ENCODE measurements around the gene TNPO3. TPM values are rescaled to one million over a fixed set of nuclear protein-coding genes. Genes with fewer than 3 reads are reported as not detected.

TNPO3 gene
- total RNA-seq, 1 donor from 2014 or later: 96.2 TPM

DNA sequence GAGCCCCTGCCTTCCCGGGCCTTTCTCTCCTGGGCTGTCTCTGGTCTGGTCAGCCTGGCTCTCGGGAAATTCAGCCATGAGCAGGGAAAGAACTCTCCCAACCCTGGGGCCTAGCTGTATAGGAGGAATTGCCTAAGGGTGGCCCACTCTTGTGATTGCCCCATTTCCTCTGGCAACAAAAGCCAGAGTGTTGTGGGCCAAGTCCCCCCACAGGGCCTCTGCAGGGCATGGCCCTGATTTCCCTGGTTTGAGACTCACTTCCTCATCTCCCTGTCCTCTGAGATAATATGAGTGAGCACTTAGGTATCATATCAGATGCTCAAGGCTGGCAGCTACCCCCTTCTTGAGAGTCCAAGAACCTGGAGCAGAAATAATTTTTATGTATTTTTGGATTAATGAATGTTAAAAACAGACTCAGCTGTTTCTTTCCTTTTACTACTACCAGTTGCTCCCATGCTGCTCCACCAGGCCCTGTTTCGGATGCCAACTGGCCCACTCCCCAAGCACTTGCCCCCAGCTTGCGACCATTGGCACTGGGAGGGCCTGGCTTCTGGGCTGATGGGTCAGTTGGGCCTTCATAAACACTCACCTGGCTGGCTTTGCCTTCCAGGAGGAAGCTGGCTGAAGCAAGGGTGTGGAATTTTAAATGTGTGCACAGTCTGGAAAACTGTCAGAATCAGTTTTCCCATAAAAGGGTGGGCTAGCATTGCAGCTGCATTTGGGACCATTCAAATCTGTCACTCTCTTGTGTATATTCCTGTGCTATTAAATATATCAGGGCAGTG is 105.7 kb downstream of the TNPO3 start:
- Histone ChIP-seq H3K4me1 (no peaks in the 10 kb centered on the region), H3F3A (ENCODE audit: low read depth) (peaks cover 4% of the 10 kb centered on the region), H3K4me3 (no peak overlapping the region), H3K4me2 (no peak overlapping the region), H3K27ac (no peak overlapping the region), H4K20me1 (ENCODE audit: low read depth) (no peaks in the 10 kb centered on the region), H3K27me3 (no peaks in the 10 kb centered on the region), H2AFZ (replicated peaks) (no peak overlapping the region), H3K36me3 (no peaks in the 10 kb centered on the region), H3K79me2 (ENCODE audit: low read depth) (no peaks in the 10 kb centered on the region), H3K9ac (no peak overlapping the region), H3K9me3 (ENCODE audit: low read depth) (no peaks in the 10 kb centered on the region)
- Mint-ChIP-seq H3K4me3 (no peak overlapping the region), H3K36me3 (peaks cover 20% of the 10 kb centered on the region), H3K27ac (no peak overlapping the region), H3K9me3 (no peaks in the 10 kb centered on the region), H3K4me1 (no peaks in the 10 kb centered on the region), H3K27me3 (ENCODE audit: insufficient read depth, low read depth) (peaks cover 13% of the 10 kb centered on the region)
- TF ChIP-seq EZH2 (IDR thresholded peaks at IDR 0.05): no peak
- no peak for TF ChIP-seq EZH2phosphoT487 (IDR thresholded peaks at IDR 0.05)
- TF ChIP-seq, protein P1, sequence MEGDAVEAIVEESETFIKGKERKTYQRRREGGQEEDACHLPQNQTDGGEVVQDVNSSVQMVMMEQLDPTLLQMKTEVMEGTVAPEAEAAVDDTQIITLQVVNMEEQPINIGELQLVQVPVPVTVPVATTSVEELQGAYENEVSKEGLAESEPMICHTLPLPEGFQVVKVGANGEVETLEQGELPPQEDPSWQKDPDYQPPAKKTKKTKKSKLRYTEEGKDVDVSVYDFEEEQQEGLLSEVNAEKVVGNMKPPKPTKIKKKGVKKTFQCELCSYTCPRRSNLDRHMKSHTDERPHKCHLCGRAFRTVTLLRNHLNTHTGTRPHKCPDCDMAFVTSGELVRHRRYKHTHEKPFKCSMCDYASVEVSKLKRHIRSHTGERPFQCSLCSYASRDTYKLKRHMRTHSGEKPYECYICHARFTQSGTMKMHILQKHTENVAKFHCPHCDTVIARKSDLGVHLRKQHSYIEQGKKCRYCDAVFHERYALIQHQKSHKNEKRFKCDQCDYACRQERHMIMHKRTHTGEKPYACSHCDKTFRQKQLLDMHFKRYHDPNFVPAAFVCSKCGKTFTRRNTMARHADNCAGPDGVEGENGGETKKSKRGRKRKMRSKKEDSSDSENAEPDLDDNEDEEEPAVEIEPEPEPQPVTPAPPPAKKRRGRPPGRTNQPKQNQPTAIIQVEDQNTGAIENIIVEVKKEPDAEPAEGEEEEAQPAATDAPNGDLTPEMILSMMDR (IDR thresholded peaks at IDR 0.05): no peak
- DNase-seq (ENCODE audit: low spot score): no peak

DNA sequence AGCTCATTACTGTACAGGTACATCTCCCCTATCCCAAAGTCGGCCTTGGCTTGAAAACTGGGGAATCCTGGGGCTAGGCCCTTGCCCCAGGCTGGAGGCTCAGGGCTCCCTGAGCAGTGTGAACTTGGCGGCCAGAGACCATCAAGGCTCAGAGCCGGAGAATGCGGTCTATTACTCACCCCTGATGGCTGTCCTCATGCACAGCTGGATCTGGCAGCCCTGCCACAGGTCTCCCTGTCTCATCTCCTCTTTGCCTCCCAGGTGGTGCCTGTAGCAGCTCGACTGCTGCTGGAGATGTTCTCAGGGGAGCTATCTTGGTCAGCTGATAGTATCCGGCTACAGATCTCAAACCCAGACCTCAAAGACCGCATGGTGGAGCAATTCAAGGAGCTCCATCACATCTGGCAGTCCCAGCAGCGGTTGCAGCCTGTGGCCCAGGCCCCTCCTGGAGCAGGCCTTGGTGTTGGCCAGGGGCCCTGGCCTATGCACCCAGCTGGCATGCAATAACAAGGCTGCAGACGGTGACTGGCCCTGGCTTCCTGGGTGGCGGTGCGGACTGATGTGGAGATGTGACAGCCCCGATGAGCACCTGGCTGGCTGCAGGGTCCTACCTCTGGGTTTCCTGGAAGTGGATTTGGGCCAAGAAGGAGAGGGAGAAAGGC is 106.5 kb downstream of the TNPO3 start:
- TF ChIP-seq, protein P1 (IDR thresholded peaks at IDR 0.05): no peak
- TF ChIP-seq EZH2phosphoT487 (IDR thresholded peaks at IDR 0.05) (no peak), EZH2 (IDR thresholded peaks at IDR 0.05) (no peak)
- Histone ChIP-seq H2AFZ (replicated peaks) (no peak overlapping the region), H3K4me3 (no peak overlapping the region), H3K4me1 (no peaks in the 10 kb centered on the region), H3K9ac (no peak overlapping the region), H3K79me2 (ENCODE audit: low read depth) (no peaks in the 10 kb centered on the region), H3K27me3 (no peaks in the 10 kb centered on the region), H4K20me1 (ENCODE audit: low read depth) (no peaks in the 10 kb centered on the region), H3K36me3 (no peaks in the 10 kb centered on the region), H3K9me3 (ENCODE audit: low read depth) (no peaks in the 10 kb centered on the region), H3F3A (ENCODE audit: low read depth) (peaks cover 4% of the 10 kb centered on the region), H3K27ac (no peak overlapping the region), H3K4me2 (no peak overlapping the region)
- Mint-ChIP-seq H3K4me1 (no peaks in the 10 kb centered on the region), H3K27me3 (ENCODE audit: insufficient read depth, low read depth) (peaks cover 13% of the 10 kb centered on the region), H3K9me3 (no peaks in the 10 kb centered on the region), H3K27ac (peak overlapping the region; percentile 53), H3K36me3 (peaks cover 19% of the 10 kb centered on the region), H3K4me3 (no peak overlapping the region)
- DNase-seq (ENCODE audit: low spot score): no peak

GRCh38 chr7:128947854-128948253 is 107.1 kb downstream of the TNPO3 start:
- H3F3A ChIP-seq (ENCODE audit: low read depth): peaks cover 4% of the 10 kb centered on the region
- H3K36me3 ChIP-seq: no peaks in the 10 kb centered on the region
- H3K4me2 ChIP-seq: no peak overlapping the region
- no peaks in the 10 kb centered on the region for H3K4me1 Mint-ChIP-seq
- H3K27me3 ChIP-seq: no peaks in the 10 kb centered on the region
- no peak overlapping the region for H3K9ac ChIP-seq
- H2AFZ ChIP-seq (replicated peaks): no peak overlapping the region
- DNase-seq (ENCODE audit: low spot score): no peak
- no peaks in the 10 kb centered on the region for H3K9me3 ChIP-seq (ENCODE audit: low read depth)
- no peaks in the 10 kb centered on the region for H3K79me2 ChIP-seq (ENCODE audit: low read depth)
- H3K27ac Mint-ChIP-seq: peak overlapping the region; percentile 53
- no peak overlapping the region for H3K4me3 ChIP-seq
- H3K36me3 Mint-ChIP-seq: peaks cover 13% of the 10 kb centered on the region
- H3K4me3 Mint-ChIP-seq: no peak overlapping the region
- H3K27me3 Mint-ChIP-seq (ENCODE audit: insufficient read depth, low read depth): peaks cover 13% of the 10 kb centered on the region
- no peak overlapping the region for H3K27ac ChIP-seq
- no peak for TF ChIP-seq EZH2phosphoT487 (IDR thresholded peaks at IDR 0.05)
- TF ChIP-seq, protein P1 (IDR thresholded peaks at IDR 0.05): no peak
- TF ChIP-seq EZH2 (IDR thresholded peaks at IDR 0.05): no peak
- no peaks in the 10 kb centered on the region for H4K20me1 ChIP-seq (ENCODE audit: low read depth)
- no peaks in the 10 kb centered on the region for H3K9me3 Mint-ChIP-seq
- H3K4me1 ChIP-seq: no peaks in the 10 kb centered on the region

Data from neural progenitor cell (in vitro differentiated cells).